NCI-H128 (cell line): ENCODE data around the gene S100Z.
"Not testable (repeated sequence)": the region's sequence is repeated elsewhere in the genome, so short reads cannot be mapped to it uniquely, and the experiment has no call there.

Experiments
- DNase-seq: peaks from one replicate; lab custom pipeline; 2025; ENCODE audit not compliant: unreplicated experiment; lab: John Stamatoyannopoulos, UW

Gene S100Z

GRCh38 chr5:76822105-76822731, 27.6 kb upstream of the S100Z start:
- not testable (repeated sequence) for DNase-seq

GRCh38 chr5:76826416-76826815, 23.4 kb upstream of the S100Z start:
- DNase-seq = not testable (repeated sequence)

- no peak for DNase-seq
Measured at GRCh38 chr5:76831110-76831452, 18.7 kb upstream of the S100Z start.

GRCh38 chr5:76836181-76836580, 13.6 kb upstream of the S100Z start:
- no peak for DNase-seq

GRCh38 chr5:76836585-76836984, 13.2 kb upstream of the S100Z start:
- no peak for DNase-seq

GRCh38 chr5:76838481-76839261, 11.1 kb upstream of the S100Z start:
- no peak for DNase-seq

- no peak for DNase-seq
Measured at GRCh38 chr5:76841361-76841760, 8.5 kb upstream of the S100Z start.

GRCh38 chr5:76845890-76846289, 3.9 kb upstream of the S100Z start:
- DNase-seq = no peak

- no peak for DNase-seq
Measured at GRCh38 chr5:76850543-76851145, 830 bp downstream of the S100Z start.

- no peak for DNase-seq
Measured at GRCh38 chr5:76851728-76852369, 2.0 kb downstream of the S100Z start.

- no peak for DNase-seq
Measured at GRCh38 chr5:76852772-76853171, 3.0 kb downstream of the S100Z start.

- DNase-seq = not testable (repeated sequence)
Measured at GRCh38 chr5:76853741-76854140, 3.9 kb downstream of the S100Z start.

GRCh38 chr5:76854644-76855043, 4.8 kb downstream of the S100Z start:
- DNase-seq = no peak

GRCh38 chr5:76855501-76855900, 5.7 kb downstream of the S100Z start:
- not testable (repeated sequence) for DNase-seq

GRCh38 chr5:76855961-76856360, 6.1 kb downstream of the S100Z start:
- no peak for DNase-seq

- not testable (repeated sequence) for DNase-seq
Measured at GRCh38 chr5:76856800-76857199, 7.0 kb downstream of the S100Z start.

GRCh38 chr5:76859591-76860247, 9.9 kb downstream of the S100Z start:
- no peak for DNase-seq

GRCh38 chr5:76861612-76862011, 11.8 kb downstream of the S100Z start:
- DNase-seq = no peak

GRCh38 chr5:76863001-76863400, 13.2 kb downstream of the S100Z start:
- no peak for DNase-seq

GRCh38 chr5:76866503-76866902, 16.7 kb downstream of the S100Z start:
- no peak for DNase-seq

- no peak for DNase-seq
Measured at GRCh38 chr5:76867038-76867437, 17.2 kb downstream of the S100Z start.
